NCI-H2196 treated with DMSO at 0.1 percent for 48 hours (cell line): Measurements from ENCODE around the gene RRAS2.
"Not testable (repeated sequence)": the region's sequence is repeated elsewhere in the genome, so short reads cannot be mapped to it uniquely, and the experiment has no call there.

Experiments used
- DNase-seq: peaks from one replicate; lab custom pipeline; 2025; ENCODE audit not compliant: unreplicated experiment; lab: John Stamatoyannopoulos, UW

RRAS2 gene

GRCh38 chr11:14372011-14372410, 13.0 kb upstream of the RRAS2 start:
- DNase-seq, result no peak

DNA sequence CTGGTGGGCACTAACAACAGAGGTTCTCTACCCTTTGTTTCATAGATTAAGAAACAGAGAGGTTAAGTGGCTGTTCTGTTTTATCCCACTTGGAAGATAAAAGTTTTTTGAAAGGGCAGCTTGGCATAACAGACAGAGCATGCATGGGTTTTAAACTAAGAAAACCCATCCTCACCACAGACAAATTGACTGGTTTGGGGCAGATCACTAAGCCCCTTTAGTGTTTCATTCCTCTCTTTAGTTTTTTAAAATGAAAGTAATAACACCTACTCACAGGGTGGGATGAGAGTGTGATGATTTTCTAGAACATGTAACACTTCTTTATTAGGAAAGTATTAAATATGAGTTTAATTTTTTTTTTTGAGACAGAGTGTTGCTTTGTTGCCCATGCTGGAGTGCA, 12.3 kb upstream of the RRAS2 start:
- DNase-seq, result no peak

- no peak for DNase-seq
Observed at GRCh38 chr11:14370496-14370895, 11.5 kb upstream of the RRAS2 start.

DNA sequence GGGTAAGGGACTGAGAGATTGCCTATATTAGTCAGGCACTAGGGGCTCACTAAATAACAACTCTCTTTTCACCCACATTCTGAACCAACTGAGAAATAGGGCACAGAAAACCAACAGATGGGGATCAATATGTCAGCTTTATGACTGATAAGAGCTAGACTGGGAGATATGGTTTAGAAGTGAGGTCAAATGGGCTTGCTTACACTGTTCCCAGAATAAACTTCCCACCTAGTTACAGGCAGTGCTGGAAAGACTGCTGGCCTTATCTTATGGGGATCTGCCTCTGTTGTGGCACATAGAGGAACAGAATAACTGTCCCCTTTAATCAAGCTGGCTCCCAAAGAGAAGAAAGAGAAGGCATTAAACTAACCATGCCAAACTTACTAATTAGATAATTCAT, 10.6 kb upstream of the RRAS2 start:
- DNase-seq, result no peak

DNA sequence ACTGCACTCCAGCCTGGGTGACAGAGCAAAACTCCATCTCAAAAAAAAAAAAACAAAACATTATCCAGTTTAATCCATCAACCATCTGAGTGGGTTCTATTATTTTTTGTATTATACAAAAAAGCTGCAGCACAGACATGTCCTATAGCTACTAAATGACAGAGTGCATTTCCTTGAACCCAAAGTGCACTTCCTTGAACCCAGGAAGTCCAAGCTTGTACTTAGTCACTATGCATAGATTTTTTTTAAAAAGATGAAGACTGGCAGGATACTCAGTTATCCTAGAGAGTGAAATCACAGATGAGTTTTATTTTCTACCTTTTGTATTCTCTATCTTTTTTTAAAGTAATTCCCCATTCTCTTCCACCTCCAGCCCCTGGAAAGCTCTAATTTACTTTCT, 8.0 kb upstream of the RRAS2 start:
- DNase-seq, result no peak

GRCh38 chr11:14364322-14364721, 5.3 kb upstream of the RRAS2 start:
- DNase-seq, result no peak

GRCh38 chr11:14362611-14363010, 3.6 kb upstream of the RRAS2 start:
- no peak for DNase-seq

- DNase-seq, result no peak
Observed at GRCh38 chr11:14361951-14362350, 3.0 kb upstream of the RRAS2 start.

- DNase-seq, result no peak
Observed at GRCh38 chr11:14360976-14361375, 2.0 kb upstream of the RRAS2 start.

DNA sequence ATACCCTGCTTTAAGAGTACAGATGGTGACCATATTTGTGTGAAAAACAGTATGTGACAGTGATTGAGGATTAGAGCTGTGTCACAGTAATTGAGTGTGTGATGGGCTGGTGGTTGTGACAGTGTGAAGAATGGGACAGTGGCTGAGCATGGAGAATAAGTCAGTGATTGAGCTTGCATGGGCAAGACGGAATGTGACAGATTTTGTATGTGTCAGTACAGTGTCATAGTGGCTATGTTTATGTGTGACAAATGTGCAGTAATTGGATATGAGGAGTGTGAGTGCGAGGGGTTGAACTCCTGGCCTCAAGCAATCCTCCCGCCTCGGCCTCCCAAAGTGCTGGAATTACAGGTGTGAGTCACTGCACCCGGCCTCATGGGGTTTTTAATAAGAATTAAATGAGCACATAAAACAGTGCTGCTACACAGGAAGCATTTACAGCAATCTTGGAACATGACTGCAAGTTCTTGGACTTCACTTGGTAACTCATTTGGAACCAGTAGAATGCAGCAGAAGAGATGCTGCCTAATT, 583 bp upstream of the RRAS2 start:
- no peak for DNase-seq

DNA sequence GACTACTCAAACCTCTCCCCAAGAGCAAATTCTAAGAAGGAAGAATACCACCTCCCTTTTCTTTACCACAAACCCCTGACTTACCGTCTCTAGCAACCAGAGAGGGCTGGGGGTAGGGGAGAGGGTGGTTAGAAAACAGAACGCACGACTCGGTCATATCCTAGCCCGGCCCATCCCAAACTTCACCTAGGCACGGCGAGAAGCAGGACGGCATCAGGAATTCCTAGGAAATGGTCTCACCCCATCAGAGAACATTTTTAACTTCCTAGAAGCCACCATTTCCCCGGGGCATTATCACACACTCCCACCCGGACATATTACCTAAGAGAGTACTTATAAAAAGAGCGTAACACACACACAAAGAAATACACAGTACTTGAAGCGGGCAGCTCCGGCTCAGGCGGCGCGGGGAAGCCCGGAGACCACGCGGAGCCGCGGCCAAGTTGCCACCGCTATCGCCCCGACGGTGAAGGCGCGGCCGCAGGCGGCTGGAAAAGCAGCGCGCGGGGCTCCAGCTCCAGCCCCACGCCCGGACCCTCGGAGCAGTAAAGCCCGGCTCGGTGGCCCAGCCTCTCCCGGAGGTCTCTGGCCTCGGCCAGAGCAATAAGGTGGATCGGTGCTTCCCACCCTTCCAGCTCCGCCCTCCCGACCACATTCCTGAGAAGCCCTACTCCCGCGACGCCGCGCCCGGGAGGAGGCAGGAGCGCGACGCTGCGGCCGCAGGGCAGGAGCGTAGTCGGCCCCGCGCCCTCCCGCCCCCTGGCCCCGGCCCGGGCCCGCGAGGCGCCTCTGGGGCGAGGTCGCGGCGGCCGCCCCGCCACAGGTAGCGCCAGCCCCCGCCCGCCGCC, 878 bp downstream of the RRAS2 start:
- no peak for DNase-seq

DNA sequence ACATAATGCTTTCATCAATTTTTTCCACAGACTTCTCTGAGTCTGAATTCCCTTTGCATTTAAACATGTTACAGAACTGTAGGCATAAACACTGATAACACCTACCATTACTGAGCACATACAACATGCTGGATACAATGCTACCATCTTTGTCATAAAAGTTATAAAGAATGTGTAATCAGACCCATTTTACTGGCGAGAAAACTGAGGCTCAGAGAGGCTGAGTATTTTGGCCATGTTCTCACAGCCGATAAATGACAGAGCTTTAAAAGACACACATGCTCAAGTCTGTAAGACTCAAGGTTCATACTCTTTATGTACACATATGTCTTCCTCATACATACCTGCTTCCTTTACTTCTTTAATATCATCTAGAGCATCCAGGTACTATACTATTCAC, 2.6 kb downstream of the RRAS2 start:
- DNase-seq, result no peak

DNA sequence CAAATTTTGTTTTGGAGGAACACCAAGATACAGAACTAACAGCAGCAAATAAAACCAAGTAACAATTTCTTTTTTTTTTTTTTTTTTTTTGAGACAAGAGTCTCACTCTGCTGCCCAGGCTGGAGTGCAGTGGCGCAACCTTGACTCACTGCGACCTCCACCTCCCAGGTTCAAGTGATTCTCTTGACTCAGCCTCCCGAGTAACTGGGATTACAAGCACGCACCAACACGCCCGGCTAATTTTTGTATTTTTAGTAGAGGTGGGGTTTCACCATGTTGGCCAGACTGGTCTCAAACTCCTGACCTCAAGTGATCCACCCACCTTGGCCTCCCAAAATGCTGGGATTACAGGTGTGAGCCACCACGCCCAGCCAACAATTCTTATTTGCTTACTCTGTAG, 4.4 kb downstream of the RRAS2 start:
- not testable (repeated sequence) for DNase-seq

DNA sequence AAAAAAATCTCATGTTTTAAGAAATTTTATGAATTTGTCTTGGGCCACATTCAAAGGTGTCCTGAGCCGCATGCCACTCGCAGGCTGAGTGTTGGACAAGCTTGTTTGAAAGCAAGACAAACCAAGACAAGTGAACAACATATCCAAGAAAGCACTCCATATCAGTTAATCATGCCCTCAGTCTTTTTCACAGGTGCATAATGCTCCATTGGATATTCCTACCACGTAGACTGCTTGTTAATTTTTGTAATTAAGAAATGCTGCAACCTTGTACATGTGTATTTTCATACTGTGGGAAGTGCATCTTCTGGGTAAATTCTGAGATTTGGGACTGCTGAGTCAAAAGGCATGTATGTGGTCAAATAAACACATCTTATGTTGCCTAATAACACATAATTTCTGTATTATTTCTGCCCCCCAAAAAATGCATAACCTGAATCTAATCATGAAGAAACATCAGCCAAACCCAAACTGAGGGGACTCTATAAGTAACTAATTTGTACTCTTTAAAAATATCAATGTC, 8.2 kb downstream of the RRAS2 start:
- DNase-seq, result no peak

- DNase-seq, result no peak
Observed at GRCh38 chr11:14350215-14350614, 8.8 kb downstream of the RRAS2 start.

- DNase-seq, result no peak
Observed at GRCh38 chr11:14347991-14348390, 11.0 kb downstream of the RRAS2 start.

- DNase-seq, result no peak
Observed at GRCh38 chr11:14347494-14347893, 11.5 kb downstream of the RRAS2 start.

- DNase-seq, result no peak
Observed at GRCh38 chr11:14346303-14346955, 12.6 kb downstream of the RRAS2 start.

DNA sequence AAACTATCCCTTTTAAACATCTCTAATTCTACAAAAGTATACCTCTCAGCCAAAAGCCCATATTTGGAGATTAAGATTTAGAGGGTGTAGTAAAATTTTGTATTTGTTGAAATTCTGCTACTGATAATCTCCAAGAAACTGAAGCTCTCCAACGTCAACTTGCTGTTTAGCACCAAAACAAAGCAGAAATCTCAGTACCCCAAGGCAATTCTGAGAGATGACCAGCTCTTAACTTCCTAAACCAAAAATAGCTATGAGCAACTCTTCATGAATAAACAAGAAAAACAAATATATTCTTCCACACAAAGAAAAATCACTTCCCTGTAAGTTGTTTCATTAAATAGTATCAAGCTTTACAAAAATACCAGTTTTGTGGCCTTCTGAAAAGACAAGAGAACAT, 13.3 kb downstream of the RRAS2 start:
- no peak for DNase-seq

DNA sequence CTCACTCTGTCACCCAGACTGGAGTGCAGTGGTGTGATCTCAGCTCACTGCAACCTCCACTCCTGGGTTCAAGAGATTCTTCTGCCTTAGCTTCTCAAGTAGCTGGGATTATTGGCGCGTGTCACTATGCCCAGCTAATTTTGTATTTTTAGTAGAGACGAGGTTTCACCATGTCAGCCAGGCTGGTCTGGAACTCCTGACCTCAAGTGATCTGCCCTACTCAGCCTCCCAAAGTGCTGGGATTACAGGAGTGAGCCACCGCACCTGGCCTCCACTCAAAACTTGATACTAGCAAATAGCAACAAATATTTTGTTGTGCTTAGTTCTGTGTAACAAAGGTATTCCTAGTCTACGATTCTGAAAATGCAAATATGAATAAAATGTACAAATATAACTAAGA, 14.0 kb downstream of the RRAS2 start:
- not testable (repeated sequence) for DNase-seq

DNA sequence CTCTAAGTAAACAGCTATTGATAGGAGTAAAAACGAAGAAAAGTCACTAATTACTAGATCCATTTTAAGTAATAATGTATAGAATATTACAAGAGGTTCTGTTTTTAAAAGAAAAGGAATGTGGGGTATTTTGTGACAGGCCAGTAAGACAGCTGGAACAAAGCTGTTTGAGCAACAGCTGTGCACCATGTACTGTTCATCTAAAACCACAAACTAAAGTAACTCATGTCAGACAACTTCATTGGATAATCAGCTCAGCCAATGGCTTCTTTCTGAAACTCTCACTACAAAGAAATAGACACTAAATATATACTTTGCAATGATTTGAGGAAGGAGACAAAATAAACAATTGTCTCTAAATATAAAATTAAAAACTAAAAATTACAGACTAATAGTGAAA, 16.1 kb downstream of the RRAS2 start:
- no peak for DNase-seq

- DNase-seq, result no peak
Observed at GRCh38 chr11:14341968-14342367, 17.0 kb downstream of the RRAS2 start.
